ENCODE results near the gene CHEK1.

Gene CHEK1

GRCh38 chr11:125626288-125626950, 1.5 kb downstream of the CHEK1 start:
- DNase-seq (ENCODE audit: low read depth): peak; percentile 93

GRCh38 chr11:125627236-125627910, 2.4 kb downstream of the CHEK1 start:
- no peak for DNase-seq (ENCODE audit: low read depth)

- DNase-seq (ENCODE audit: low read depth): no peak
Measured at GRCh38 chr11:125637840-125638239, 12.9 kb downstream of the CHEK1 start.

GRCh38 chr11:125638315-125638714, 13.4 kb downstream of the CHEK1 start:
- no peak for DNase-seq (ENCODE audit: low read depth)

GRCh38 chr11:125645871-125646270, 20.9 kb downstream of the CHEK1 start:
- DNase-seq (ENCODE audit: low read depth): no peak

- no peak for DNase-seq (ENCODE audit: low read depth)
Measured at GRCh38 chr11:125649465-125650166, 24.7 kb downstream of the CHEK1 start.

GRCh38 chr11:125662689-125663088, 37.7 kb downstream of the CHEK1 start:
- DNase-seq (ENCODE audit: low read depth): no peak

GRCh38 chr11:125663910-125664309, 38.9 kb downstream of the CHEK1 start:
- no peak for DNase-seq (ENCODE audit: low read depth)

GRCh38 chr11:125667151-125667550, 42.2 kb downstream of the CHEK1 start:
- DNase-seq (ENCODE audit: low read depth): no peak

- DNase-seq (ENCODE audit: low read depth): no peak
Measured at GRCh38 chr11:125670172-125670571, 45.2 kb downstream of the CHEK1 start.

GRCh38 chr11:125671561-125671960, 46.6 kb downstream of the CHEK1 start:
- no peak for DNase-seq (ENCODE audit: low read depth)

GRCh38 chr11:125674210-125674609, 49.2 kb downstream of the CHEK1 start:
- no peak for DNase-seq (ENCODE audit: low read depth)

GRCh38 chr11:125675196-125675595, 50.2 kb downstream of the CHEK1 start:
- DNase-seq (ENCODE audit: low read depth): no peak

- no peak for DNase-seq (ENCODE audit: low read depth)
Measured at GRCh38 chr11:125679397-125679796, 54.4 kb downstream of the CHEK1 start.

- no peak for DNase-seq (ENCODE audit: low read depth)
Measured at GRCh38 chr11:125679837-125680236, 54.9 kb downstream of the CHEK1 start.

GRCh38 chr11:125680747-125681146, 55.8 kb downstream of the CHEK1 start, which contains the start of gene ACRV1:
Gene ACRV1, minus strand, starts transcription at chr11:125680847. Its CDS starts 67 bp downstream, at chr11:125680780.
- no peak for DNase-seq (ENCODE audit: low read depth)

- DNase-seq (ENCODE audit: low read depth): no peak
Measured at GRCh38 chr11:125685228-125685627, 60.3 kb downstream of the CHEK1 start.

- DNase-seq (ENCODE audit: low read depth): no peak
Measured at GRCh38 chr11:125688066-125688465, 63.1 kb downstream of the CHEK1 start.

- DNase-seq (ENCODE audit: low read depth): no peak
Measured at GRCh38 chr11:125688632-125689031, 63.7 kb downstream of the CHEK1 start.

GRCh38 chr11:125689274-125689859, 64.4 kb downstream of the CHEK1 start:
- DNase-seq (ENCODE audit: low read depth): no peak

GRCh38 chr11:125690006-125690405, 65.0 kb downstream of the CHEK1 start:
- DNase-seq (ENCODE audit: low read depth): no peak

GRCh38 chr11:125692887-125693286, 67.9 kb downstream of the CHEK1 start:
- DNase-seq (ENCODE audit: low read depth): no peak

- DNase-seq (ENCODE audit: low read depth): no peak
Measured at GRCh38 chr11:125694951-125695350, 70.0 kb downstream of the CHEK1 start.

Measured in fibroblast of gingiva (primary cell).